K562 (cell line): ENCODE results near the gene SULT1C4. TPM values are rescaled to one million over a fixed set of nuclear protein-coding genes. Genes with fewer than 3 reads are reported as not detected.

Experiments
- ARID1B ChIP-seq: fragments of 450-650 bp; IDR thresholded peaks from 2 replicates; pipeline ENCODE4 v1.6.1; 2016; ENCODE audit warnings: antibody characterized with exemption, mild to moderate bottlenecking, inconsistent platforms
- CTCF ChIP-seq, 3 experiments: IDR thresholded peaks in 2 of 3; conservative IDR thresholded peaks in 1 of 3; 2 replicates each; pipeline ENCODE4 v1.5.1; 2011 to 2012; ENCODE audit warnings: low read length in 3 of 3, mild to moderate bottlenecking in 3 of 3, control low read depth in 2 of 3, improper control_type of control experiment in 1 of 3, inconsistent platforms in 1 of 3, low read depth in 1 of 3, mixed read lengths in 1 of 3, moderate library complexity in 1 of 3; ENCODE audit not compliant: insufficient read depth in 2 of 3
- ELF1 ChIP-seq: fragments of 200-800 bp; sonication (Bioruptor generic); IDR thresholded peaks from 2 replicates; pipeline ENCODE4 v1.6.1; 2016; ENCODE audit warnings: missing genetic modification characterization, missing compliant biosample characterization
- FOXA3 ChIP-seq, 2 experiments: fragments of 450-650 bp in 1 of 2; sonication (generic) in 1 of 2; formaldehyde crosslinking; IDR thresholded peaks in 1 of 2; conservative IDR thresholded peaks in 1 of 2; 2 replicates each; pipeline versions ENCODE4 v1.4.0 to v1.8.0; 2020 to 2022; ENCODE audit warnings: mild to moderate bottlenecking in 2 of 2, missing genetic modification reagents in 1 of 2
- FOXJ3 ChIP-seq: sonication (generic); formaldehyde crosslinking; IDR thresholded peaks from 2 replicates; pipeline ENCODE4 v1.4.0; 2020; ENCODE audit warnings: mild to moderate bottlenecking, missing genetic modification reagents
- GTF2A2 ChIP-seq: IDR thresholded peaks from 2 replicates; pipeline ENCODE4 v1.6.1; 2016; ENCODE audit warnings: mild to moderate bottlenecking, missing genetic modification characterization, missing compliant biosample characterization
- GTF2E2 ChIP-seq: fragments of 200-800 bp; sonication (Bioruptor generic); IDR thresholded peaks from 2 replicates; pipeline ENCODE4 v1.6.1; 2016; ENCODE audit warnings: missing genetic modification characterization, missing compliant biosample characterization
- ID3 ChIP-seq, 2 experiments: fragments of 250-450 bp in 1 of 2; fragments of 450-650 bp in 1 of 2; sonication (Bioruptor Pico) in 1 of 2; IDR thresholded peaks; 2 replicates each; pipeline versions ENCODE4 v1.6.1 to v1.8.0; 2016 to 2021; ENCODE audit warnings: mild to moderate bottlenecking in 2 of 2, moderate library complexity in 2 of 2, missing compliant biosample characterization in 1 of 2, missing genetic modification characterization in 1 of 2
- KDM1A ChIP-seq, 2 experiments: fragments of 450-650 bp; IDR thresholded peaks; 2 replicates each; pipeline ENCODE4 v1.6.1; 2016; ENCODE audit warnings: mild to moderate bottlenecking in 2 of 2
- MEF2A ChIP-seq: IDR thresholded peaks from 2 replicates; pipeline ENCODE4 v1.6.1; 2011; ENCODE audit warnings: low read depth, mild to moderate bottlenecking, low read length, moderate library complexity; ENCODE audit not compliant: control insufficient read depth
- POLR2AphosphoS5 ChIP-seq: IDR thresholded peaks from 2 replicates; pipeline ENCODE4 v1.6.1; 2011; ENCODE audit warnings: mild to moderate bottlenecking, low read depth, low read length, moderate library complexity; ENCODE audit not compliant: control insufficient read depth, insufficient read depth
- POLR2H ChIP-seq: IDR thresholded peaks from 2 replicates; pipeline ENCODE4 v1.6.1; 2016; ENCODE audit warnings: missing genetic modification characterization, low read depth, mild to moderate bottlenecking, control low read depth, missing compliant biosample characterization, moderate library complexity
- RBFOX2 ChIP-seq: fragments of 200-400 bp; formaldehyde crosslinking; IDR thresholded peaks from 2 replicates; pipeline ENCODE4 v1.6.1; 2017; ENCODE audit warnings: low read depth, mild to moderate bottlenecking, low read length, moderate library complexity
- RNF219 ChIP-seq: fragments of 250-450 bp; sonication (Bioruptor Pico); IDR thresholded peaks from 2 replicates; pipeline ENCODE4 v1.5.0; 2022; ENCODE audit warnings: mild to moderate bottlenecking
- SOX6 ChIP-seq: fragments of 450-650 bp; IDR thresholded peaks from 2 replicates; pipeline ENCODE4 v1.6.1; 2014; ENCODE audit warnings: mild to moderate bottlenecking
- STAT5A ChIP-seq: IDR thresholded peaks from 2 replicates; pipeline ENCODE4 v1.6.1; 2012; ENCODE audit warnings: low read length, inconsistent platforms, borderline replicate concordance
- TBP ChIP-seq: optimal IDR thresholded peaks from 2 replicates; pipeline ENCODE3; 2011; ENCODE audit warnings: low read depth, low read length, improper control_type of control experiment
- YY1 ChIP-seq, 3 experiments: IDR thresholded peaks; 2 replicates each; pipeline ENCODE4 v1.6.1; 2011; ENCODE audit warnings: low read length in 2 of 3, mild to moderate bottlenecking in 2 of 3, moderate library complexity in 2 of 3, borderline replicate concordance in 1 of 3, control low read depth in 1 of 3, low read depth in 1 of 3; ENCODE audit not compliant: insufficient read depth in 3 of 3, insufficient replicate concordance in 2 of 3, control insufficient read depth in 1 of 3, insufficient read length in 1 of 3; ENCODE audit errors: extremely low read depth in 1 of 3
- ZBED1 ChIP-seq: IDR thresholded peaks from 2 replicates; pipeline ENCODE4 v1.6.1; 2014
- ZBTB8A ChIP-seq: fragments of 450-650 bp; IDR thresholded peaks from 2 replicates; pipeline ENCODE4 v1.6.1; 2018; ENCODE audit warnings: mild to moderate bottlenecking, moderate library complexity; ENCODE audit not compliant: partially characterized antibody
- ZNF316 ChIP-seq: fragments of 450-650 bp; IDR thresholded peaks from 2 replicates; pipeline ENCODE4 v1.6.1; 2016
- ZNF408 ChIP-seq: fragments of 250-450 bp; sonication (Bioruptor Pico); IDR thresholded peaks from 2 replicates; pipeline ENCODE4 v1.4.0; 2020; ENCODE audit warnings: low read depth, mild to moderate bottlenecking, moderate library complexity
- polyA plus RNA-seq, 8 experiments: library from polyadenylated mRNA; depleted of rRNA in 4 of 8; stranded (reverse) in 5 of 8; unstranded in 3 of 8; fragments of >200 nt; fragmentation: Nextera tagmentation in 2 of 8; fragmentation: Illumina TruSeq in 1 of 8; extraction: Ambion mirVana in 2 of 8; extraction: Trizol in 1 of 8; gene quantifications; 2 replicates each; pipeline versions ENCODE4 v1.2.1 to v1.2.3, GENCODE V29; 2011 to 2014; ENCODE audit warnings: inconsistent platforms in 1 of 8, missing spikeins in 1 of 8
- total RNA-seq, 7 experiments: library from RNA; depleted of rRNA in 6 of 7; stranded (reverse); fragments of >200 nt in 6 of 7; fragmentation: Illumina TruSeq in 2 of 7; extraction: Trizol in 2 of 7; gene quantifications; 2 replicates each; pipeline versions ENCODE4 v1.2.1 to v1.2.3, GENCODE V29; 2011 to 2021; ENCODE audit warnings: low replicate concordance in 1 of 7

SULT1C4 gene
- total and polyA plus RNA-seq, 9 of the 15 experiments (the other 6 are each of a cell fraction or from before 2014, with no cell fraction given): 0.04 to 0.14 (median 0.09) TPM; not detected in 5

- peak in 1 of 3 experiments; percentile 52 for TF ChIP-seq YY1 (IDR thresholded peaks at IDR 0.05; ENCODE audit: borderline replicate concordance in 1 of 3, control insufficient read depth in 1 of 3, extremely low read depth in 1 of 3, insufficient read depth in 3 of 3, insufficient read length in 1 of 3, insufficient replicate concordance in 2 of 3, low read depth in 1 of 3, low read length in 2 of 3)
- peak; percentile 48; the same call in 1 of the 2 replicates for TF ChIP-seq MEF2A
- peak; percentile 84 for TF ChIP-seq POLR2H (tag)
- TF ChIP-seq ID3 (CRISPR knock-in tag; IDR thresholded peaks at IDR 0.05): no peak
- 0 out of 2 replicates have a peak, but pooled peaks have one; percentile 17 for TF ChIP-seq ID3 (tag; IDR thresholded peaks at IDR 0.05)
- TF ChIP-seq ZNF316: peak; percentile 57; the same call in 1 of the 2 replicates
- TF ChIP-seq TBP: peak; percentile 97
- TF ChIP-seq GTF2A2: peak; percentile 94
- peak; percentile 88; the same call in 1 of the 2 replicates for TF ChIP-seq ZBED1
- no peak for TF ChIP-seq ZBTB8A
- TF ChIP-seq FOXA3 (CRISPR knock-in tag; conservative IDR thresholded peaks at IDR 0.05 in 1 of 2, IDR thresholded peaks at IDR 0.05 in 1 of 2): peak in 1 of 2 experiments; percentile 76; a peak in 3 of 4 replicates
- TF ChIP-seq ZNF408 (CRISPR knock-in tag): no peak
- 0 out of 6 replicates have a peak, but pooled peaks of 2 of the 3 experiments have one; percentile 11 to 23 for TF ChIP-seq CTCF (IDR thresholded peaks at IDR 0.05 in 2 of 3, conservative IDR thresholded peaks at IDR 0.05 in 1 of 3; ENCODE audit: insufficient read depth in 2 of 3, low read depth in 1 of 3, low read length in 3 of 3)
- TF ChIP-seq ELF1: no peak
- TF ChIP-seq KDM1A (IDR thresholded peaks at IDR 0.05): peak in 1 of 2 experiments; percentile 48; a peak in 2 of 4 replicates
- TF ChIP-seq GTF2E2 (tag): peak; percentile 66; the same call in 1 of the 2 replicates
- TF ChIP-seq FOXJ3: no peak
- TF ChIP-seq RNF219 (CRISPR knock-in tag): no peak
- peak; percentile 39 for TF ChIP-seq STAT5A
- TF ChIP-seq POLR2AphosphoS5: peak; percentile 99
- peak; percentile 70 for TF ChIP-seq ARID1B
- peak; percentile 42; the same call in 1 of the 2 replicates for TF ChIP-seq SOX6
- TF ChIP-seq RBFOX2: peak; percentile 85
Observed at GRCh38 chr2:108355906-108356734, 21.6 kb upstream of the SULT1C4 start (continued).
